Stimulated activated CD4-positive, alpha-beta T cell treated with anti-CD3 and anti-CD28 coated beads, Interleukin-2, amount 100 ng/mL, for 48 hours (primary cell): ENCODE measurements around the gene IRF5.
"Not testable (repeated sequence)": the region's sequence is repeated elsewhere in the genome, so short reads cannot be mapped to it uniquely, and the experiment has no call there.

Source experiments
- DNase-seq, 2 donors: peaks; one replicate each; pipeline ENCODE4 v3.0.0-alpha.2; 2020

IRF5 gene

DNA sequence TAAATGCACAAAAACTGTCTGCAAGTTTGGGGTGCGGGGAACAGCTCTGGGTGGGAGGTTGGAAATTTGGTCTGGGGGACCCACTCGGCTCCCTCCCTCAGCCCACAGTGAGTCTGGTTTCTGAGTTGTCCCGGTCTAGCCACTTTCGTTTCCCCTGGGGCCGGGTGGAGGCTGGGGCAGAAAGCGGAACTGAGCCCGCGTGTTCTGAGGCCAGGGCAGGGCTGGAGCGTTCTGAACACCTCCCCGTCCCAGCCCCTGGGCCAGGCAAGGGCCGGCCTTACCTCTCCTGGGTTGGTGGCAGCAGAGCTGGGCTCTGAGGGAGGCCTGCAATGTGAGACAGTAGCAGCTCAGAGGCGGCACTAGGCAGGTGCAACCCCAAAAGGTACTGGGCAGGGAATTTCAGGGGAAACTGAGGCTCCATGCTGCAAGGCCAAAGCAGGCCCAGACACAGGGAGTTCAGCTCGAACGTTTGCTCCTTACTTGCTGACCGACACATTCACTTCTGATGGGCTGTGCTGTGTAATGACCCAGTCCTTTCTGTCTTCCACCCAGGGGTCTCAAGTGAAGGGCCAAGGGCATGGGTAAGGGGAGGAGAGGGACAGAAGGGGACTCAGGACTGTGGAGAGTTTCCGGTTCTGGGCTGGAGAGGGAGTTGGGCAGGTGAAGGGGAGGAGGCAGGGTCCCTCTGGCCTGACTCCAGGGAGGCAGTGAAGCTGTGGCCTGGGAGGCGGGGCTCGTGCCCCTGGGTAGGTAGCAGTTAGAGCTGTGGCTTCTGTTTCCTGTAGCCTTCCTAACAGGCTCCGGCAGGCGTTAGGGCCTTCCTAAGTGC, 3.0 kb downstream of the IRF5 start:
- no peak for DNase-seq

DNA sequence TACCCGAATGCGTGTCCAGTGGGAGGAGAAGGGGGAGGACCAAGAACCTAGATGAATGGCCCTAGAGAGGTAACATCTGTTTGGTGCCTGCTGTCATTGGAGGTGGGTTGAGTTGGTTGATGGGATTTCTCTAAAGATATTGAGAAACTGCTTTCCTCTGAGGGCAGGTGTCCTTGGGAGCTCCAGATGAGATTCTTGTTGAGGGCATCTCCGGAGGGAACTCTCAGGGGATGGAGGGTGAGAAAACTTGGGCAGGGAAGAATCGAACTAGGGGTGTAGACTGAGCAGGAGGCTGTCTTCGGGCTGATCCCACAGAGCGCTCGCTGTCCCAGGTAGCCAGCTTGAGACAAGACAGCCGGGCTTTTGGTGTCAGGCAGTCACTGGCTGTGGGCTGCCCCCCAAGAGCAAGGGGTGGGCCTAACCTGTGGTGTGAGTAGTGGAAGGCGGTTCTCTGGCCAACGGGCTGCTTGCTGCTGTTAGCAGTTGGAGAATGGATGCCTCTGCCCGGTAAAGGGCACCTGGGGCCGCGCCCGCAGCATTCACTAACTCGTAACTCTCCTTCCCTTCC, 3.7 kb downstream of the IRF5 start:
- DNase-seq = no peak

DNA sequence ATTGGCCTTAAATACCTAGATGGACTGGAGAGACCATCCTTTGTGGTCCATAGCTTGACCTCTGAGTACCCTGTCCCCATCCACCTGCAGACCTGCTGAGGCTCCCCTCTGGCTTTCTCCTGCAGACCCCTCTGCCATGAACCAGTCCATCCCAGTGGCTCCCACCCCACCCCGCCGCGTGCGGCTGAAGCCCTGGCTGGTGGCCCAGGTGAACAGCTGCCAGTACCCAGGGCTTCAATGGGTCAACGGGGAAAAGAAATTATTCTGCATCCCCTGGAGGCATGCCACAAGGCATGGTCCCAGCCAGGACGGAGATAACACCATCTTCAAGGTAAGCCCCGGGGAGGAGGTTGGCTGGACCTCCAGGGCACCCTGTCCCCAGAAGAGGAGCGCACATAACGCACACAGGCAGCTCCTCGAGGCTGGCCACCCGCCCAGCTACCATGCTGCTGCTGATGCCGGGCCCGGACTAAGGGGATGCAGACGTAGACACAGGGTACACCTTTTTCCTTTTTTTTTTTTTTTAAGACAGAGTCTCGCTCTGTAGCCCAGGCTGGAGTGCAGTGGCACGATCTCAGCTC, 4.3 kb downstream of the IRF5 start:
- DNase-seq = no peak

DNA sequence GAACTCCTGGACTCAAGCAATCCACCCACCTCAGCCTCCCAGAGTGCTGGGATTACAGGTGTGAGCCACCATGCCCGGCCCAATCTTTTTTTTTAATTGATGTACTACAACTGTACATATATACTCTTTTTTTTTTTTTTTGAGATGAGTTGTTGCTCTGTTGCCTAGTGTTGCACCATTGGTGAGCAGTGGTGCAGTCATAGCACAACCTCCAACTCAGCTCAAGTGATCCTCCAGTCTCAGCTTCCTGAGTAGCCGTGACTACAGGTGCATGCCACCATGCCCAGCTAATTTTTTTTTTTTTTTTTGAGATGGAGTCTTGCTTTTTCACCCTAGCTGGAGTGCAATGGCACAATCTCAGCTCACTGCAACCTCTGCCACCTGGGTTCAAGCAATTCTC, 5.5 kb downstream of the IRF5 start:
- DNase-seq = not testable (repeated sequence)

DNA sequence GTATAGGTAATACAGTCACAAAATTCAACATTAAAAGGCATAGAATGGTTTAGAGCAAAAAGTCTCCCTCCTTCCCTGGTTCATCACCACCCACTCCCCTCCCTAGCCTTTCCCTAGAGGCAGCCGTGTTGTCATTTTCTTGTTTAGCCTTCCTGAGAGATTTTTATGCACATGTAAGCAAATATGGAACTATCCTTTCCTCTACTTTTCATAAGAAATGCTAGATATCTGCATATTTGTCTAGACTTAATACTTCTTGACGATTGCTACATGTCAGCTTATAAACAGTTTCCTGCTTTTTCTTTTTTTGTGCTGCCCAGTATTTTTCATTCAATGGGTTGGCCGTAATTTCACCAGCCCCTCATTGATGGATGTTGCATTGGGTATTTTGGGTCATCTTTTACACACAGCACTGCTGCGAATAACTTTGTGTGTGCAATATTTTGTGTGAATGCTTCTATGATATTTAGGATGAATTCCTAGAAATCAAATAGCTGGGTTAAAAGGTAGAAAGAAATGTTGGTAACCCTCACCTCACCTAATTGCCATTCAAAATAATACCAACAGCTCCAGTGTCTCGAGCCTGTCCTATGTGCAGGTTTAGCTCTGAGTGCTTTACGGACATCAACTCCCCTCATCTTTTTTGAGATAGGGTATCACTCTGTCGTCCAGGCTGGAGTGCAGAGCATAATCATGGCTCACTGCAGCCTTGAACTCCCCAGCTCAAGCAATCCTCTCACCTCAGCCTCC, 6.9 kb downstream of the IRF5 start:
- no peak for DNase-seq

DNA sequence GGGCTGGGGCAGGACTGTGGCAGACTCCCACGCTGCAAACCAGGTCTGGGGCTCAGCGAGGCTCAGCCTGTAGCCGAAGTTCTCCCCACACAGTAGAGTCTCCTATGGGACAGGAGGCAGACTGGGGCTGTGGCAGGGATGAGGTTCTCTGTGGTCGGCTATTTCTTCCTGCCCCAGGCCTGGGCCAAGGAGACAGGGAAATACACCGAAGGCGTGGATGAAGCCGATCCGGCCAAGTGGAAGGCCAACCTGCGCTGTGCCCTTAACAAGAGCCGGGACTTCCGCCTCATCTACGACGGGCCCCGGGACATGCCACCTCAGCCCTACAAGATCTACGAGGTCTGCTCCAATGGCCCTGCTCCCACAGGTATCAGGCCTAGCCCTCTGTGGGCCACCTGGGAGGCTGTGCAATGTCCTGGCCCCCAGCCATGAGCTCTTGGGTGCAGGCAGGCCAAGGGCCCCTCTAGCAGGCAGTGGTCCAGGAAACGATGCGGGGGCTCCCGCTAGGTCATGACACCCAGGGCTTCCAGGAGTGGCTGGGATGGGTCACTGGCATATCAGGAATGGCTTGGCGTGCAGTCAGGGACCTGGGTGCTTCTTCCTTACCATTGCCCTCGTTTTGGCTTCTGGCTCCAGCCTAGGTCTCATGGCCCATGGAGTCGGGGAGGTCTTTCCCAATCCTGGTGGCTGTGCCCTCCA, 8.1 kb downstream of the IRF5 start:
- DNase-seq = no peak

DNA sequence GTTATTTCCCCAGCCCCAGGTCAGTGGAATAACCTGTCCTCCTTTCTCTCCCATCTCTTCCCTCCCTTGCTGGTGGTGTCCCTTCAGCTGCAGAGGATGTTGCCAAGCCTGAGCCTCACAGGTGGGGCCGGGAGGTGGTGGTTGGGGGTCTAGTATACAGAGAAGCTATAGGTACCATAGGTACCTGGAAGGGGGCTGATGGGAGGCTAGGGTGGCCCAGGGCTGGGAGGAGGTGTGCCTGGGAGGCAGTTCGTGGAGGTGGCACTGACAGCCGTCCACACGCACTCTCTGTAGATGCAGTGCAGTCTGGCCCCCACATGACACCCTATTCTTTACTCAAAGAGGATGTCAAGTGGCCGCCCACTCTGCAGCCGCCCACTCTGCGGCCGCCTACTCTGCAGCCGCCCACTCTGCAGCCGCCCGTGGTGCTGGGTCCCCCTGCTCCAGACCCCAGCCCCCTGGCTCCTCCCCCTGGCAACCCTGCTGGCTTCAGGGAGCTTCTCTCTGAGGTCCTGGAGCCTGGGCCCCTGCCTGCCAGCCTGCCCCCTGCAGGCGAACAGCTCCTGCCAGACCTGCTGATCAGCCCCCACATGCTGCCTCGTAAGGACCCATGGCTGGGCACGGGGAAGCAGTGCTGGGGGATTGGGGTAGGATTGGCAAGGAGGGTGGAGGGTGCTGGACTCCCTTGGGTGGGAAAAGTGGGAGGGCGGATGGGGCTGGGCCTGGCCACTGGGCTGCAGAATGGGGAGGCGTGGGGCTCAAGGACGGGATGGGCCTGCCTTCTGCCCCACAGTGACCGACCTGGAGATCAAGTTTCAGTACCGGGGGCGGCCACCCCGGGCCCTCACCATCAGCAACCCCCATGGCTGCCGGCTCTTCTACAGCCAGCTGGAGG, 9.5 kb downstream of the IRF5 start:
- DNase-seq = no peak

DNA sequence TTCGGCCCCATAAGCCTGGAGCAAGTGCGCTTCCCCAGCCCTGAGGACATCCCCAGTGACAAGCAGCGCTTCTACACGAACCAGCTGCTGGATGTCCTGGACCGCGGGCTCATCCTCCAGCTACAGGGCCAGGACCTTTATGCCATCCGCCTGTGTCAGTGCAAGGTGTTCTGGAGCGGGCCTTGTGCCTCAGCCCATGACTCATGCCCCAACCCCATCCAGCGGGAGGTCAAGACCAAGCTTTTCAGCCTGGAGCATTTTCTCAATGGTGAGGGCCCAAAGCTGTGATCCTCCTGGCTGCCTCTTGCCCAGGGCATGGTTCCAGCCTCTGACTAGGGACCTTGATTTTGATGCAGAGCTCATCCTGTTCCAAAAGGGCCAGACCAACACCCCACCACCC, 10.1 kb downstream of the IRF5 start:
- DNase-seq = no peak

DNA sequence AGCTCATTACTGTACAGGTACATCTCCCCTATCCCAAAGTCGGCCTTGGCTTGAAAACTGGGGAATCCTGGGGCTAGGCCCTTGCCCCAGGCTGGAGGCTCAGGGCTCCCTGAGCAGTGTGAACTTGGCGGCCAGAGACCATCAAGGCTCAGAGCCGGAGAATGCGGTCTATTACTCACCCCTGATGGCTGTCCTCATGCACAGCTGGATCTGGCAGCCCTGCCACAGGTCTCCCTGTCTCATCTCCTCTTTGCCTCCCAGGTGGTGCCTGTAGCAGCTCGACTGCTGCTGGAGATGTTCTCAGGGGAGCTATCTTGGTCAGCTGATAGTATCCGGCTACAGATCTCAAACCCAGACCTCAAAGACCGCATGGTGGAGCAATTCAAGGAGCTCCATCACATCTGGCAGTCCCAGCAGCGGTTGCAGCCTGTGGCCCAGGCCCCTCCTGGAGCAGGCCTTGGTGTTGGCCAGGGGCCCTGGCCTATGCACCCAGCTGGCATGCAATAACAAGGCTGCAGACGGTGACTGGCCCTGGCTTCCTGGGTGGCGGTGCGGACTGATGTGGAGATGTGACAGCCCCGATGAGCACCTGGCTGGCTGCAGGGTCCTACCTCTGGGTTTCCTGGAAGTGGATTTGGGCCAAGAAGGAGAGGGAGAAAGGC, 10.7 kb downstream of the IRF5 start:
- DNase-seq = no peak

DNA sequence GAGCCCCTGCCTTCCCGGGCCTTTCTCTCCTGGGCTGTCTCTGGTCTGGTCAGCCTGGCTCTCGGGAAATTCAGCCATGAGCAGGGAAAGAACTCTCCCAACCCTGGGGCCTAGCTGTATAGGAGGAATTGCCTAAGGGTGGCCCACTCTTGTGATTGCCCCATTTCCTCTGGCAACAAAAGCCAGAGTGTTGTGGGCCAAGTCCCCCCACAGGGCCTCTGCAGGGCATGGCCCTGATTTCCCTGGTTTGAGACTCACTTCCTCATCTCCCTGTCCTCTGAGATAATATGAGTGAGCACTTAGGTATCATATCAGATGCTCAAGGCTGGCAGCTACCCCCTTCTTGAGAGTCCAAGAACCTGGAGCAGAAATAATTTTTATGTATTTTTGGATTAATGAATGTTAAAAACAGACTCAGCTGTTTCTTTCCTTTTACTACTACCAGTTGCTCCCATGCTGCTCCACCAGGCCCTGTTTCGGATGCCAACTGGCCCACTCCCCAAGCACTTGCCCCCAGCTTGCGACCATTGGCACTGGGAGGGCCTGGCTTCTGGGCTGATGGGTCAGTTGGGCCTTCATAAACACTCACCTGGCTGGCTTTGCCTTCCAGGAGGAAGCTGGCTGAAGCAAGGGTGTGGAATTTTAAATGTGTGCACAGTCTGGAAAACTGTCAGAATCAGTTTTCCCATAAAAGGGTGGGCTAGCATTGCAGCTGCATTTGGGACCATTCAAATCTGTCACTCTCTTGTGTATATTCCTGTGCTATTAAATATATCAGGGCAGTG, 11.4 kb downstream of the IRF5 start:
- no peak for DNase-seq

DNA sequence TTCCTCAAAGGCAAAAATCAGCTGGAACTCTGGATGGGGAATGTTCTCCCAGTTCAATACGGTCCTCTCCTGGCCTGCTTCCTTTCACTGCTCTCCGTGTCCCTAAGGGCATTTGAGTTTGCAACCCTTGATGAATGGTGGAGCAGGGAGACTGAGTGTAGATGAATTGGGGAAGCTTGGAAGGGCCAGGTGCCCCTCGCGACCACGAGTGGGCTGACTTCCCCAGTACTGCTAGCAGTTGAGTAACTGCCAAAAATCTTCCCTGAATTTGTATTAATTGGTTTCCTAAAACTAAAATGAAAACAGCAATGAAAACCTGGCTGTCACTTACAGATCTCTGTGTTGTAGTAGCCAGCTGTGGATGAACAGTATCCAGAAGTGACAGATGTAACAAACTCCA, 13.6 kb downstream of the IRF5 start:
- DNase-seq = no peak

DNA sequence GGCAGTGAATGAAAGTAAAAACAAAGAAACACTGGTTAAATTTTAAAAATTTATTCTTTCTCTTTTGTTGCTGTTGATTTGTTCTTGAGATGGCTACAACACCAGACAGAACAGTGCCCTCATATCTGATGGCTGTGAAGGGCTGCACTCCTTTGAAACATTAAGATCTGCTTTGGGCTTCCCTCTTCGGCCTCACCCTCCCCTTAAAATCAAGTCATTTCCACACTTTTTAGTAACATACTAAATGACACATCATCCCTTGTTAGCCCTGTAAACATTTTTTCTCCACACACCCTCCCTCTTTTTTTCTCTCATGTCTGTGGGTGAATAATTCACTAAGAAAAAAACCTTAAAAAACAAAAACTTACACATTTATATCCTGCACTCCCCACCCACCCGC, 16.4 kb downstream of the IRF5 start:
- DNase-seq = no peak

DNA sequence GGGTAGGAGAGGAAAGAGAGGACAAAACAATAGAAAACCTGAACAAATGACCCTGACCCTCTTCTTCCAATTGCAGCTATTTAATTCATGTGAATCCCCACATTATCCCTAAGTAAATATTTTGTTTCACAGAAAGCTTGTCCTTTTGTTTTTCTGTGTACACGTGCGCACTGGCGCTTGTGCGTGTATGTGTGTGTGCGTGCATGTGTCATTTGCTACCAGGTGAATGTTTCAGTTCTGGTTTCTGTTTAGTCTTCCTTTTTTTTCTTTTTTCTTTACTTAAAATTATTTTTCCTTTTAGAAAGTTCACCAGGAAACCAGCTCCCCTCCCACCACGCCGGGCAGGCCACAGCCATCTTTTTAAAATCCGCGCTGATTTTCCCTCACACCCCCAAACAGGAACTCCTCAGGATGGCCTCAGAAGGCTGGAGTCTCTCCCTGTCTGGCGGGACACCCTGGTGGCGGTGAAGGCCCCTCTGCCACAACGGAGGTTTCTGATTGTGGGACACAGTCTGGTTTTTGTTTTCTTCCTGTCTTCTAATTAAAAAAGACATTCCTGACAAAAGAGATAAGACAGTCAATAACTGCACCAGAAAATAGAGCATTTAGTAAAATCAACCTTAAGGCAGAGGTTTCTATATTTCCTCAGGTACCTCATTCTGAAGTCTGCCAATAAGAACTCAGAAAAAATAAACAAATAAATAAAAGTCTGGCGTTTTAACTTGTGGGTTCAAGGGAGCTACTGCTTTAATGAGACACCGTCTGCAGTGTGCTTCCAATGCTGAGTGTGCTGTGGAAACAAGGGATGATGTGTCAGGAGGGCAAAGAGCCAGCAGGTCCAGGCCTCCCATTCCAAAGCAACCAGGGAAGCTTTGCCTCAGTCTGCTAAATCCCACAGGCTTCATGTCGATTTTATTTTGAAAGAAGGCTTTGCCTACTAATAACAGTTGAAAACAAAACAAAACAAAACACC, 17.4 kb downstream of the IRF5 start:
- no peak for DNase-seq

DNA sequence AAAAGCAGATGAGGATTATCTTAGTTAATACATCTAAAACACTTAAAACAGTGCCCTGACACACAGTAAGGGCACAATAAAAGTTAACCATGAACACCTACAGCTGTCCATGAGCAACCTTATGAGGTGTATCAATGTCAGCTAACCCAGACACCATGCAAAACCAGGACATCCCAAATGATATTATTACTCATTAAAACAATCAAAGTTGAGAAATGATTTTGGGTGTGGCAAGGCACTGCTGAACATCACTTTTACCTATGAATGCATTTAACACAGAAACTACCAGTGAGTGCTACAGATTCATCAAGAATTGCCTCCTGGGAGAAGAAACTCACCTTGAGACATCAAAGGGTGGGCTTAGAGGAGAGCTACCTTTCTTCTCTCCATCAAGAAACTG, 18.3 kb downstream of the IRF5 start:
- no peak for DNase-seq

DNA sequence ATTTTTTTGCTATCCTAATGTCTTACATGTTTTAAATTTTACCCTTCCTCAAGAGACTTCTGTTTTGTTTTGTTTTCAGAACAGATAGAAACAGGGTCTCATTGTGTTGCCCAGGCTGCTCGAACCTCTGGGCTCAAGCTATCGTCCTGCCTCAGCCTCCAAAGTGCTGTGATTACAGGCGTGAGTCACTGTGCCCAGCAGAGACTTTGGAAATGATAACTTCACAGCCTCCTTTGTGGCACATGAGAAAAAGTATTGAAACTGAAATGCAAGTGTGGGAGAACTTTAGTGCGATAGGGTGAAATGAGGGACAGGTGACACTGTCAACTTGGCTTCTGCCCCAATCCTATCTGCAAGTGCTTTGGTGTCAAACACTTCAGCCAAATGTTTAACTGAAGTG, 21.6 kb downstream of the IRF5 start:
- DNase-seq = no peak

DNA sequence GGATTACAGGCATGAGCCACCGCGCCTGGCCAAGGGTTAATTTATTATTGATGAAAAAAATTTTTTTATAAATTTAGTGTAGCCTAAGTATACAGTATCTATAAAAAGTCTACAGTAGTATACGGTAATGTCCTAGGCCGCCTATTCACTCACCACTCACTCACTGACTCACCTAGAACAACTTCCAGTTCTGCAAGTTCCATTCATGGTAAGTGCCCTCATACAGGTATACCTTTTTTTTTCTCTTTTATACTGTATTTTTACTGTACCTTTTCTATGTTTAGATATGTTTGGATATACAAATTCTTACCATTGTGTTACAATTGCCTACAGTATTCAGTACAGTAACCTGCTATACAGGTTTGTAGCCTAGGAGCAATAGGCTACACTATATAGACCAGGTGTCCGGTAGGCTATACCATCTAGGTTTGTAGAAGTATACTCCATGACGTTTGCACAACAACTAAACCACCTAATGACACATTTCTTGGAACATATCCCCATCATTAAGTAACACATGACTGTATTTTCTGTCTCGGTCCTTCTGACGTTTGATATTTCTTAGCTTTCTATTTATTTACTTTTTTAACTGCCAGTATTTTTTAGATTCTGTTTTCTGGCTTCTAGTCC, 23.4 kb downstream of the IRF5 start:
- DNase-seq = no peak

DNA sequence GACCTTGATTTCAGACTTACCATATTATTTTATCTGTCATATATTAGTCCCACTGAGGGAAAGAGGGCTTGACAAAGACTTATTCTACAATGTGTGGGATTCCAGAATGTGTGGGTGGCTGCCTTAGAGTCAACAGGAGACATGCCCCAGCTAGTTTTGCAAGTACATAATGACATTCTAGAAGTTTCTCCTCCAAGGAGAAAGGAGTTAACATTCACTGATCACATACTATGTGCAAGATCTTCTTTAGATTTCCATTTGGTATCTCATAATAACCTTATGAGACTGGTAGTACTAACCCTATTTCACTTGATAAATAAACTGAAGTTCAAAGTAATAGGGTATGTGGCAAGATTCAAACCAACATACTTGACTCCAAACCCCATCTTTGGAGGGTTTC, 25.2 kb downstream of the IRF5 start:
- DNase-seq = no peak

DNA sequence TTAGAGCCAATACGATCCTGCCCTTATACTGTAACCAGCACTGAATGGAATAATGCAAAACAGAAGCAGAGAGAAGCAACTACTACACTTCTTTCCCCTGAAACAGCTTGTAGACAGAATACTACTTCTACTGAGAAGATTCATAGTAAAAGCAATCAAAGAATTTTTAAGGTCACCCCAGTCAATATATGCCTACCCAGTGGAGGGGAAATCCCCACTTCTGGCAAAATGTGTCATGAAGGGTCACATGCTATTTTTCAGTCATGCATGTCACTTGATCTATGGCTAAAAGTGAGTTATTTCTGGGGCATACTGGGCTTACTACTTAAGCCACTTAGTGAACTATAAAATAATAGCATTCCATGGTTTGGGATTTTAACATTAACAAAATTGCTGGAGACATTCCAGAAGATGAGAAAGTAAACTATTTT, 25.6 kb downstream of the IRF5 start:
- DNase-seq = peak; percentile 24 to 30

DNA sequence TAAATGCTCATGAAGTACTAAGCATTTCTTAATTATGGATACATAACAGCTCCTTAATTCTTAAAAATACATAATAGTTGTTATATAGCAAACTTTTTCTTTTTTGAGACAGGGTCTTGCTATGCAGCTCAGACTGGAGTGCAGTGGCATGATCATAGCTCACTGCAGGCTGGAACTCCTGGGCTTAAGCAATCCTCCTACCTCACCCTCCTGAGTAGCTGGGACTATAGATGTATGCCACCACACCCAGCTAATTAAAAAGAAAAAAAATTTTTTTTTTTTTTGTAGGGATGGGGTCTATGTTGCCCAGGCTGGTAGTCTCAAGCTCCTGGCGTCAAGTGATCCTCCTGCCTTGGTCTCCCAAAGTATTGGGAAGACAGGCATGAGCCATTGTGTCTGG, 30.9 kb downstream of the IRF5 start:
- no peak for DNase-seq
